ENCODE data around the gene SMLR1.

DNA sequence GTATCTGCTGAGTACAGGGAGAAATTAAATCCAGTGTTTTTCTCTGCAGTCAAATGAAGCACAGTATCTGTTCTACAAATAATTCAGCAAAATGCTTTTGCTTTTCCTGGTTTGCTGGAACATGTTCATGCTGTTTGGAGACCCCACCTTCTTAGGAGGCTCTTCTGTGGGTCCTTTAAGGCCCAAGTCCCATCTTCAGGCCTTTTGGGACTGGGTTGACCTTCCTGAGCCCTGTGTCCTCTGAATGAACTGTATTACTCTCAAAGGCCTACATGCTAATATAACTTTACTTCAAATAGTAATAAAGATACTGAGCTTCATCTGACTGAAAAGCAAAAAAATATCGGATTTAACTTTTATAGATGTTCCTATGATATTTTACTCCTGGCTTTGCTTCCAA is 19.3 kb downstream of the SMLR1 start:
- TF ChIP-seq, protein P1, sequence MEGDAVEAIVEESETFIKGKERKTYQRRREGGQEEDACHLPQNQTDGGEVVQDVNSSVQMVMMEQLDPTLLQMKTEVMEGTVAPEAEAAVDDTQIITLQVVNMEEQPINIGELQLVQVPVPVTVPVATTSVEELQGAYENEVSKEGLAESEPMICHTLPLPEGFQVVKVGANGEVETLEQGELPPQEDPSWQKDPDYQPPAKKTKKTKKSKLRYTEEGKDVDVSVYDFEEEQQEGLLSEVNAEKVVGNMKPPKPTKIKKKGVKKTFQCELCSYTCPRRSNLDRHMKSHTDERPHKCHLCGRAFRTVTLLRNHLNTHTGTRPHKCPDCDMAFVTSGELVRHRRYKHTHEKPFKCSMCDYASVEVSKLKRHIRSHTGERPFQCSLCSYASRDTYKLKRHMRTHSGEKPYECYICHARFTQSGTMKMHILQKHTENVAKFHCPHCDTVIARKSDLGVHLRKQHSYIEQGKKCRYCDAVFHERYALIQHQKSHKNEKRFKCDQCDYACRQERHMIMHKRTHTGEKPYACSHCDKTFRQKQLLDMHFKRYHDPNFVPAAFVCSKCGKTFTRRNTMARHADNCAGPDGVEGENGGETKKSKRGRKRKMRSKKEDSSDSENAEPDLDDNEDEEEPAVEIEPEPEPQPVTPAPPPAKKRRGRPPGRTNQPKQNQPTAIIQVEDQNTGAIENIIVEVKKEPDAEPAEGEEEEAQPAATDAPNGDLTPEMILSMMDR (IDR thresholded peaks at IDR 0.05): no peak
- TF ChIP-seq POLR2AphosphoS5 (IDR thresholded peaks at IDR 0.05; ENCODE audit: low read depth, low read length): no peak
- no peak for TF ChIP-seq REST (IDR thresholded peaks at IDR 0.05; ENCODE audit: insufficient read depth in 1 of 2, low read depth in 2 of 2, low read length in 1 of 2)
- TF ChIP-seq TCF7L2 (IDR thresholded peaks at IDR 0.05; ENCODE audit: low read depth, low read length): no peak
- no peak for TF ChIP-seq SIN3A (IDR thresholded peaks at IDR 0.05; ENCODE audit: borderline replicate concordance, insufficient read depth, low read depth, low read length)

Data from Panc1 (cell line).